Adipose tissue (tissue), 3 donors: ENCODE results near the gene STAP2. TPM values are rescaled to one million over a fixed set of nuclear protein-coding genes. Genes with fewer than 3 reads are reported as not detected.
A peak's percentile ranks its signal among the peaks of the same experiment; 100 is the strongest.

ENCODE experiments used
- H3K27ac ChIP-seq: one replicate; pipeline ENCODE4 v1.5.1; 2013; ENCODE audit warnings: low read depth, low read length
- WGBS, 3 donors: extraction: QIAGEN DNeasy Blood & Tissue Kit; methylation state at CpG; one replicate each; pipeline ENCODE4 v1.1.7; 2013; 5-methylcytosine and 5-hydroxymethylcytosine counted together
- polyA plus RNA-seq, 3 donors: library from polyadenylated mRNA; stranded (reverse); fragments of 200-250 nt; gene quantifications; one replicate each; pipeline ENCODE4 v1.2.3, GENCODE V29; 2013
- donor health status: healthy with polysubstance abuse.
- donor health status: Bipolar disorder and iron deficiency.
- donor health status: healthy.

The STAP2 gene, protein sequence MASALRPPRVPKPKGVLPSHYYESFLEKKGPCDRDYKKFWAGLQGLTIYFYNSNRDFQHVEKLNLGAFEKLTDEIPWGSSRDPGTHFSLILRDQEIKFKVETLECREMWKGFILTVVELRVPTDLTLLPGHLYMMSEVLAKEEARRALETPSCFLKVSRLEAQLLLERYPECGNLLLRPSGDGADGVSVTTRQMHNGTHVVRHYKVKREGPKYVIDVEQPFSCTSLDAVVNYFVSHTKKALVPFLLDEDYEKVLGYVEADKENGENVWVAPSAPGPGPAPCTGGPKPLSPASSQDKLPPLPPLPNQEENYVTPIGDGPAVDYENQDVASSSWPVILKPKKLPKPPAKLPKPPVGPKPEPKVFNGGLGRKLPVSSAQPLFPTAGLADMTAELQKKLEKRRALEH
- polyA plus RNA-seq, result 10 to 100 TPM in 2 of 3 donors, 1 to 10 TPM in 1; 6.4 to 15.5 (median 10.1) TPM

DNA sequence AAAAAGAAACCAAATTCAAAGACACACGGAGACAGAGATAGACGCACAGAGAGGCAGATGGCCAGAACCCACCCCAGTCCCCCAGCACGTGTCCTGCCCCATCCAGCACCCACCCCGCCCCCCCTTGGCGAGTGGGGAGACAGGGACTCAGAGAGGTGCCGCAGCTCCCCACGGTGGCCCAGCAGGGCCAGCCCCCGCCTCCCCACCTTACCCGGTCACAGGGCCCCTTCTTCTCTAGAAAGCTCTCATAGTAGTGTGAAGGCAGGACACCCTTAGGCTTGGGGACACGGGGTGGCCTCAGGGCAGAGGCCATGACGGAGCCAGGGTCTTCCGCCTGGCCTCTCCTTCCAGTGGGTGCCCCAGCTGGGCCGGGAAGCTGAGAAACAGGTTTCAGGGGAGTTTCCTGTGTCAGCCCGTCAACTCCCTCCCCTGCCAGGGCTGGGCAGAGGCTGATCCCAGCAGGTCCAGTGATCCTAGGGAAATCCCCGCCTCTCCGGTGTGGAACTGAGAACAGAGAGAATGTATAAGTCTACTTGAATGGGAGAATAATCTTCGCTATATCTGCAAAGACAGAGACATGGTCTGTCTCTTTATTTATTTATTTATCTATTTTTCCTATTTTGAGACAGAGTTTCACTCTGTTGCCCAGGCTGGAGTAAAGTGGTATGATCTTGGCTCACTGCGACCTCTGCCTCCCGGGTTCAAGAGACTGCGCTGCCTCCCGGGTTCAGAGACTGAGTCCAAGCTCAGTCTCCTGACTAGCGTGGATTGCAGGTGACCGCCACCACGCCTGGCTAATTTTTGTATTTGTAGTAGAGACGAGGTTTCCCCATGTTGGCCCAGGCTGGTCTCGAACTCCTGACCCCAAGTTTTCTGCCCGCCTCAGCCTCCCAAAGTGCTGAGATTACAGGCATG lies at the start of gene STAP2:
TSS of gene STAP2 (minus strand) at position 387 of the 915 bp plus-strand sequence. CDS start at position 313, 74 bp downstream.
- WGBS, 3 donors, result 33 to 45% (median 40%) methylated on average over 27 of the region's 27 CpGs
- H3K27ac ChIP-seq, result no peak within 1 kb of the TSS

DNA sequence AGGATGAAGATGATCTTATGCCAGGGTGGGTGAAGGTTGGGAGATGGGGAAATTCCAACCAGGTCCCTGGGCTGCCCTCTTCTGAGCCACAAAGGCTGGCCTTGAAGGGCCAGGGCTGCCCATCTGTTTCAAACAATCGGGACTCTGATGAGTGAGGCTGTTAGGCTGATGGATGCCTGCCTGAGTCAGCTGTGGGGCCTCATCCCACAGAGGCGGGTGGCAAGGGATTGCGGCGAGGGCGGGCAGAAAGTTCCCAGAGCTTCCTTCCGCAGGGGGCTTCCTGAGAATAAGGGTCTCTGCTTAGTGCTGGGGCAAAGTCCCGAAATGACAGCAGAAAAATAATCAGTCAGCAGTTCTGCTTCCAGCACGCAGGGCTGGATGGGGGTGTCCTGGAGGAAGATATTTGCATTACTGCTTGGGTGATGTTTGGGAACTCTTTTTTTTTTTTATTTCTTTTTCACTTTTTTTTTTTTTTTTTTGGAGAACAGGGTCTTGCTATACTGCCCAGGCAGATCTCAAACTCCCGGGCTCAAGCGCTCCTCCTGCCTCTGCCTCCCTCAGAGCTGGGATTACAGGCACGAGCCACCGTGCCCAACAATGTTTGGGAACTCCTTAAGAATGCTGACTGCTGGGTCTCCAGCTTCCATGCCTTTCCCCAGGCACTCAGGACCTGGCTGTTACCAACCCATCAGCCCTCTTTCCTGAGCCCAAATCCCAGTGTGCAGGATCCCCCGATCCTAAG lies 47.6 kb upstream of the STAP2 start:
- no peak overlapping the region for H3K27ac ChIP-seq
- WGBS, 3 donors, result 78 to 88% (median 83%) methylated on average over 13 of the region's 13 CpGs

DNA sequence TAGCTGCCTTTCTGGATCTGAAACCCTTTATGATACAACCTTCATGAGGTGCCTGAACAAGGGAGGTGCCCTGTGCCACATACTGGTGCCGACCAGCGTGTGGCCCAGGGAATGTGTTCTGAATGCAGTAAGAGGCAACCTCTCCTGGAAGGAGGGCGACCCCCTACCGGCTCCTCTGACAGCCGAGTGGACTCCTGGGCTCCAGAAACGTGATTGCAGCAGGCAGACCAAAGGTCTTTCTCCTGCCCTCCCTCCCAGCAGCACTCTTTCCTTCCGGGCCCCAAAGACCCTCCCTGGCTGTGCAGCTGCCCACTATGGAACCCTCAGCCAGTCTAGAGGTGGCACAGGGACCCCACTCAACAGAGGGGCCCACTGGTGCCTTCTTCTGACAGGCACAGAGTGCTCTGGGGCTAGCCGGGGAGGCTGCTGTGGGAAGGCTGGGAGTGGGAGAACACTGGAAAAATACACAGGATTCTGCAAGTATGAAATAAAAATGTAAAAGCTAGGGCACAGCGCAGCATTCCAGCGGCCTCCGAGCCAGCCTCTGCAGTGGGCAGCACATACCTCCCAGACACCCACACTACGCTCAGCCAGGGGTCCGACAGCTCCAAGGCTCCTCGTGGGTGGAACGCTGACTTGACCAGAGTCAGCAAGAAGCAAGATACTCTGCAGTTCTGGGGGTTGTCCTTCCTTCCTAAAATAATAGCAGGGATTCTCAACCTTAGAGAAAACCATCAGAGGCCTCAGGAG lies 46.8 kb upstream of the STAP2 start:
- WGBS, 3 donors, result 78 to 86% (median 83%) methylated on average over 15 of the region's 15 CpGs
- no peak overlapping the region for H3K27ac ChIP-seq

DNA sequence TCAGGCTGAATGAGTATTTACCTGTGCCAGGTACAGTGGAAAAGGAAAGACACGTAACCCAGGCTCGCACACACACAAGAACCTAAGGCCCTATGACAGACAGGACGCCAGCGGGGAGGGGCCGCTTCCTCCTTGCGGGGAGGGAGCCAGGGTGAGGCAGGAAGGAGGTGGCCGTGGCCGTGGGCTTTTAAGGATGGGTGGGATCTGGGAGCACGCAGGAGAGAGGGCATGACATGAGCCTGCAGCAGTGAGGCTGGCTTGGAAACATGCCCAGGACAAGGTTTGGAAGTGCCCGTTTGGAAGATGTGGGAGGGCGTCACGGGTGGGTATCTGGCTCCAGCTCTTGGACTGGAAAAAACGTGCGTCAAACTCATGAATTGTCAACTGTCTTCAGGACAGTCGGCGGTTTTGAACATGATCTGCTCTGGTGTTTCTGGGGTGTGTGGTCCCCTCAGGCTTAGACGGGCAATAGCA lies 41.7 kb upstream of the STAP2 start:
- H3K27ac ChIP-seq, result no peak overlapping the region

DNA sequence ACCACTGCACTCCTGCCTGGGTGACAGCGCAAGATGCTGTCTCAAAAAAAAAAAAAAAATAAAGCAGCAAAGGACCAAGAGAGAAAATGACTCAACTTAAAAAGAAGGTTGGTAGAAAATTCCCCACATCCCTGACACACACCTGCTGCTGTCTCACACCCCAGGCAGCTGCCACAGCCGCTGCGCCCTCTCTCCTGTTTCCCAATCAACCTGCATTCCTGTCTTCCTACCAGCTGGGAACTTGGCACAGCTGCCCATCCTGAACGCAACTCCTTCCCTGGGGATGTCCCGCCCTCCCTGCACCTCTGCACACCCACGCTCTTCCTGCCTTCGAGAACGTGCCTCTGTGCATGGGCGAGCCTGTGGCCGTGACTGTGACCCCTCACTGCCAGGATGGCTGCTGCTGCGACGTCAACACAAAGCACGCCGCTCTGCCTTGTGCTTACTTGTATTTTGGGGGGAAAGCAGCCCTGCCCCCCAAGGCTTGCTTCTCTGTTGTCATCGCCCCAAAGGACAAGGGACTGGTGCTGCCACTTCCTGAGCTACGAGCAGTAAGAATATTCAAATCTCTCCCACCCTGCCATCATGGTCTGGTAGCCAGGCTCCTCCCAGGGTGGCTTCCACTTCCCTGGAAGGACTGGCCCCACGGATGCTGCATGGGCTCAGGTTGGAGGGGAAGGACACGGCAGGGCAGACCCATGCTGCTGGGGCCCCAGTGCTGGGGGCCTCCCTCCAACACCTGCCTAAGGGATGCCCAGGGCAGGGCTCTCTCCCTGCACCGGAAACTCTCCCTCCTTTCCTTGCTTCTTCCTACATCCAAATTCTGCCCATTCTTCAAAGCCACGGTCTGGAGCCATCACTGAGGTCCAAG lies 41.0 kb upstream of the STAP2 start:
- WGBS, 3 donors, result 32 to 54% (median 45%) methylated on average over 17 to 20 of the region's 20 CpGs
- H3K27ac ChIP-seq, result no peak overlapping the region

More for the DNA sequence above, 41.7 kb upstream of the STAP2 start:
- 19 to 49% (median 23%) methylated on average over 17 of the region's 17 CpGs for WGBS, 3 donors

DNA sequence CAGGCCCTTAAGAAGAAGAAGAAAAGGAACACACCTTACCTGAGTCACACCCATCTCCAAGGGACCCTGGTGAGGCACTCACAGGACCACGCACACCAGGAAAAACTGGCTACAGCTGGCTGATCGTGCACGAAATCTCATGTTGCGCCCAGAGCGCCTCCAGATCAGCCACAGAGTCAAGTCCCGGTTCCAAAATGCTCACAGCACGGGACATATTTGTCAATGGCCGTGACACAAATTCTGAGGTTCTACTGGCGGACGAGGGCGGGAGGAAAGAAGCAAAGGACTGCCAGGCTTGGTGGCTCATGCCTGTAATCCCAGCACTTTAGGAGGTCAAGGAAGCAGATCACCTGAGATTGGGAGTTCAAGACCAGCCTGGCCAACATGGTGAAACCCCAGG lies 40.3 kb upstream of the STAP2 start:
- 69 to 91% (median 89%) methylated on average over 11 of the region's 11 CpGs for WGBS, 3 donors
- H3K27ac ChIP-seq, result no peak overlapping the region

DNA sequence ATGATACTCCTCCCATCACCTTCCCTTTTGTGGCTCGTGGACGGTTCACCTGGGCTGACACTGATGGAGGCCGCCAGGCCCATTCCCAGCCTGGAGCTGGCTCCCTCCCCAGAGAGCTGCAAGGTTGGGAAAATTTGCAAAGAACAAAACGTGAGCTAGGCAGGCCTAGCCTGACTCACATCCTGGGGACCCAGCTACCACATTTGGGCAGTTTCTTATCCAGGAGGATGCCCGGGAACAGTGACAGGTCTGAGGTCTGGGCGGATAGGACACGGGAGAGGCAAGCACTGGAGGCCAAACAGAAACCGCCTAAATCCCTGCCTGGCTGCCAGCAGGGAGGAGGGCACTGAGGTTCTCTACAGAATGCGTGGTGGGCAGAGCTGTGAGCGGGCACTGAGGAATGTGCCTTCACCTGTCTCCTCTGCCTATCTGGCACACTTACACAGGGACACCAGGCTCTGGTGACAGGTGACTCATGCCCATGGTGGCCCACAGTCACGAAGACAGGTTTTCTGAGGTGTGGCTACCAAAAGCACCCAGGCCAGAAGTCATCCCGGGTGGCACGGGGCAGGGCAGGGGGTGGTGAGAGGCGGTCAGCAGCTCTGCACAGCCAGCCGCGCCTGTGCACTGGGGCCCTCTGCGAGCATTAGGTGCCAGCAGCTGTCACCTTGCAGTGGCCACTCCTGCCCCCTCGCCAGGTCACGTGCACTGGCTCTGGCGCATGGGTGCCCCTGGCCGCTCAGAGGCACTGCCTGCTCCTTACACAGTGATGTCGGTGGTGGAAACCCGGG lies 38.6 kb upstream of the STAP2 start:
- WGBS, 3 donors, result 41 to 87% (median 83%) methylated on average over 23 of the region's 23 CpGs
- no peak overlapping the region for H3K27ac ChIP-seq

DNA sequence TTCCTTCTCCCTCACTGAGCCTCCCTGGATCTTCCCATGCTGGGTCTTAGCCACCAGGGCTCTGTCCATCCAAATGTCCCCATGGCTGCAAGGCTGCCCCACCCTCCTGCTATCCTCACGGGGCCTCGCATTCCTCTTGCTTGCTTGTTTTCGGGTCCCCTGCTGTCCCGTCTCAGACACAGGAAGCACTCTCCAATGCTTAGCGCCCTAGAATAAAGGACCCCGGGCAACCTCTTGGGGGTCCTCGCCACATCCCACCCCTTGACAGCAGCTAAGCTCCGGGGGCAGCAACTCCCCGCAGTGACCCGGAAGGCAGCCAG lies 38.0 kb upstream of the STAP2 start:
- 62 to 73% (median 70%) methylated on average over 10 of the region's 10 CpGs for WGBS, 3 donors
- no peak overlapping the region for H3K27ac ChIP-seq

DNA sequence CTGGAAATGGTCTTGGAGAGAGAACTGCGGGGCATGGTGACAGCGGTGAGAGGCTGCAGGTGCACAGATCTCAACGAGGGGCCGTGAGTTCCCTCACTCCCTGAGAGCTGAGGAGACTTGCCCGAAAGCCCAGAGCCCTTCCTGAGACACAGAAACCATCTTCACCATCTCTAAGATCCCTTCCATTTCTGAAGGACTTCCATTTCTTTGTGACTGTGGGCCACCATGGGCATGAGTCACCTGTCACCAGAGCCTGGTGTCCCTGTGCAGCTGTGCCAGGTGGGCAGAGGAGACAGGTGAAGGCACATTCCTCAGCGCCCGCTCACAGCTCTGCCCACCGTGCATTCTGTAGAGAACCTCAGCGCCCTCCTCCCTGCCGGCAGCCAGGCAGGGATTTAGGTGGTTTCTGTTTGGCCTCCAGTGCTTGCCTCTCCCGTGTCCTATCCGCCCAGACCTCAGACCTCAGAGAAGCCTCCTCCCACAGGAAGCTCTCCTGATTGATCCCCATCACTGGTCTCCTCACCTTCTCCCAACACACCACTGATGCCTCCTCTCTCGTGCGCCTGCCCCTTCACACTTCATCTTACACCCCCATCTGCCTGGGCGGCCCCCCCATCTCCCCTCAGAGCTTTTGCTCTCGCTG lies 37.5 kb upstream of the STAP2 start:
- WGBS, 3 donors, result 56 to 71% (median 67%) methylated on average over 16 of the region's 16 CpGs
- H3K27ac ChIP-seq, result no peak overlapping the region

DNA sequence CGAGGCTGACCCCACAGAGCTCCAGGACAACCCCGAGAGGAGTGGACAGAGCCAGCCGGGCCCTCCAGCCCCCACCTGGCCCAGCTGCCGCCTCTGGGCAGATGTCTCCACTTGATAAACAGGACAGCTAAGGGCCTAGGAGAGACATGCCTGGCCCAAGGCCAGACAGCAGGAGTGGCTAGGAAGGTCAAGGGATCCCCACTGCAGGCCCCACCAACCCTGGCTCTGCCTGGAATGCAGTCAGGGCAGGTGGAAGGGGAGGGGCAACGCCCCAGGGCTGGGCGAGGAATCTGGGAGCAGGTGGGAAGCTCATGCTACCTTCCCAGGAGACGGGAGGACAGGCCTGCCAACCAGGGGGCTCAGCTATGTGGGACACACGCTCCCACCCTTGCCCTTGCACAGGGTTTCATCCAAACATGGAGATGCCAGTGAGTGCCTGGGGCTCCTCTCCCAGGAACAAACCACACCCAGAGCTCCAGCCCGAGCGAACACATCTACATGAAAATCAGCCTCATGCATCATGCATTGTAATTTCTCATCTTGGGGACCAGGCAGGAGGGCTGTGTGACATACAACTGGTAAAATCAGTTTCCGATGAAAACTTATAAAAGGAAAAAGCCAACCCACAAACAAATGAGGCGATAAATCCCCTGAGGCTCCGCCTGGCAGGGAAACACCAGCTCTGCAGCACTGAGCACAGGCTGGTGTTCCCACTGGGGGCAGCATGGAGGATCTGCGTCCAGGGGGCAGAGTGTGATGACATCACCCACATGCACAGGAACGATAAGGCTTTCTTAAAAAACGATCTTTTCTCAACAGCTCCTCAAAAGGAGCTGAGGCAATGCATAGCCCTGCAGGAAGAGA lies 36.8 kb upstream of the STAP2 start:
- WGBS, 3 donors, result 16 to 50% (median 42%) methylated on average over 16 of the region's 16 CpGs
- peak overlapping the region; percentile 21 for H3K27ac ChIP-seq

DNA sequence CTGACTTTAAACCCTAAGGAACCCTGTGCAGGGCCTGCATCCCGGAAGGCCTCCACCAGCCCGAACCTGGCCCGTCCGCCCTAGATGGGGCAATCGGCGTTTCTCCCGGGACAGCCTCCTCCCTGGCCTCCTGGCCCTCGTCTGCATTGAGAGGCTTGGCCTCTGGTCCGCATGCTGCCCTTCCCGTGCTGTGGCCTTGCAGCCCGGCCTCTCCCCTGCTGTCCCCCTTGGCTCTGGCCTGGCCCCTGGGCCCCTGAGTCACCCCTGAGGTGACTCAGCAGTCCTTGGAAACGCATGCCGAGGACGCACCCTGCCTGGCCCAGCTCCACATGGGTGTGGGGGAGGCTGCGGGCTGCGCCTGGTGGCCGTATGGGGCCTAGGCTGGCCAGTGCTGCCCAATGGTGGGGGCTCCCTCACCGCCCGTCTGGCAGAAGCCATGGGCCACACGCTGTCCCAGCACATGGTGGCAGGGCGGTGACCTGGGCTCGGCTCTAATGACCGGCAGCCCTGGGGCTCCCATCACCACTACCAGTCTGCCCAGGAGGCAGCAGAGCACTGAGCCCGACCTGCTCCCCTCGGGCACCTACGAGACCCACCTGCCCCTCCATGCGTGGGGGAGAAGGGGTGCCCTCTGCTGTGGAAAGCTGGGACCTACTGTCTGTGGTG lies 36.0 kb upstream of the STAP2 start:
- WGBS, 3 donors, result 42% methylated on average over 27 of the region's 27 CpGs
- H3K27ac ChIP-seq, result peak overlapping the region; percentile 35

DNA sequence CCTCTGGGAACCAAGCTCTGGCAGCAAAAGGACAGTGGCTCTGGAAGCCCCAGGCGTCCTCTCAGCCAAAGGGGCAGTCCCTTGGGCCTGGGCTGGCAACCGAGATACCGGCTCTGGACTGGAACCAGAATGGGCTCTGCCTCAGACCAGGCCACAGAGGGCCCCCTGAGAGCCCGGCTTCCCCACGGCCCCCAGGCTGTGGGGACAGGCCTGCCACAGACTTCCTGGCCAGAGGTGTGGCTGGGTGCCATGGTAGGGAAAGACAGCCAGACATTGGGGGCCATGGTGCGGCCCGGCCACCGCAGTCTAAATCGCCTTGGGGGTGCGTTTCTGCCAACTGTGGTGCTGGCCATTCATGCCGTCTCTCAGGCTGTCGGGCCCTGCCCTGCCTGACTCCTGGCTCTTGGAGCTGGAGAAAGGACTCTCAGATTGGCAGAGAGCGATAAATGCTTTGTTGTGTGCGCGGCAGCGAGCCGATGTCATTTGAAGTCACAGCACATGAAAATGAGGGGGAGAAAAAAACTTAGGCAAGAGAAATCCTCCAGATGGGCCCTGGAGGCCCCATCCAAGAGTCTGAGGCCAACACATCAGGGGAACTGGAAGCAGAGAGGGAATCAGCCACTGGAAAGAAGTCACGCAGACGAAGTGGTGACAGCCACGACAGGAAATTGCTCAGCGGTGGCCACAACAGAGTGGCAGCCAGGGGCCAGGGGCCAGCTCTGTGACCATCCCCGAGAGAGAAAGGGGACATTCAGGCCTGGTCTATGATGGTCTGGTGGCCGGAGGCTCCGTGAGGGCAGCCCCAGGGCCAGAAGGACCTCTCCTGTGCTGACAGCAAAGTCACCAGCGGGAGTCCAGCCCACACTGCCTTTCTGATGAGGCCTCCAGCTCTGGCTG lies 35.2 kb upstream of the STAP2 start:
- peak overlapping the region; percentile 35 for H3K27ac ChIP-seq
- WGBS, 3 donors, result 36 to 61% (median 39%) methylated on average over 25 of the region's 25 CpGs

DNA sequence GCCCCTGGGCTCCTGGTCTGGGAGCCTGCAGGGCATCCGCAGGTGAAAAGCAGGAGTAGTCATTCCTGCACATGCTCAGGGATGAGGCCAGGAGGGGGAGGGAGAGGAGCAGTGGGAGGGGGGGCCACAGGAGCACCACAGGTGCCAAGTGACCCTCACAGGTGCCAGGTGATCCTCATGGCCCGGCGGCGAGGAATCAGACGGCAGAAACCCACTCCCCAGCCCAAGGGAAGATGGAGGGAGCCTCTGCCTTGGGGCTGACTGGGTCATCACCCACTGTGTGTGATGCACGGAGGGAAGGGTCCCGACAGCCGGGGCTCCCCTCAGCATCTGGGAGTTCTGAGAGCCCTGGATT lies 34.4 kb upstream of the STAP2 start:
- WGBS, 3 donors, result 80 to 84% (median 82%) methylated on average over 8 of the region's 8 CpGs
- H3K27ac ChIP-seq, result no peak overlapping the region
